H1 (cell line): ENCODE data around the gene KCNK7.
A peak's percentile ranks its signal among the peaks of the same experiment; 100 is the strongest.

Experiments used
- CREB1 ChIP-seq: IDR thresholded peaks from 2 replicates; pipeline ENCODE4 v1.6.1; 2012; ENCODE audit warnings: inconsistent platforms
- EGR1 ChIP-seq: IDR thresholded peaks from 2 replicates; pipeline ENCODE4 v1.6.1; 2011; ENCODE audit warnings: low read depth, low read length, borderline replicate concordance
- EP300 ChIP-seq, 2 experiments: IDR thresholded peaks; 1 replicate in 1 of 2; 2 replicates in 1 of 2; pipeline ENCODE4 v1.6.1; 2011 to 2012; ENCODE audit warnings: low read depth in 2 of 2, low read length in 2 of 2, mild to moderate bottlenecking in 2 of 2, borderline replicate concordance in 1 of 2, inconsistent platforms in 1 of 2, moderate library complexity in 1 of 2
- EZH2 ChIP-seq: fragments of 200-600 bp; sonication (generic); IDR thresholded peaks from 2 replicates; pipeline ENCODE4 v1.7.1; 2012; ENCODE audit warnings: low read depth, mild to moderate bottlenecking, moderate library complexity, low read length, inconsistent platforms; ENCODE audit not compliant: severe bottlenecking
- JUN ChIP-seq: IDR thresholded peaks from 2 replicates; pipeline ENCODE4 v1.6.1; 2011; ENCODE audit warnings: low read depth, mild to moderate bottlenecking, improper control_type of control experiment, low read length
- MAFK ChIP-seq: IDR thresholded peaks from 2 replicates; pipeline ENCODE4 v1.6.1; 2012; ENCODE audit warnings: low read depth, mild to moderate bottlenecking, improper control_type of control experiment, low read length
- POLR2A ChIP-seq, 2 experiments: IDR thresholded peaks; 1 replicate in 1 of 2; 2 replicates in 1 of 2; pipeline ENCODE4 v1.6.1; 2011; ENCODE audit warnings: low read depth in 2 of 2, low read length in 2 of 2, mild to moderate bottlenecking in 2 of 2; ENCODE audit errors: control extremely low read depth in 1 of 2
- POLR2AphosphoS5 ChIP-seq: IDR thresholded peaks from 2 replicates; pipeline ENCODE4 v1.6.1; 2011; ENCODE audit warnings: low read depth, low read length
- RAD21 ChIP-seq, 2 experiments: IDR thresholded peaks in 1 of 2; conservative IDR thresholded peaks in 1 of 2; 2 replicates each; pipeline ENCODE4 v1.6.1; 2011; ENCODE audit warnings: low read depth in 2 of 2, low read length in 2 of 2, improper control_type of control experiment in 1 of 2, inconsistent platforms in 1 of 2, mild to moderate bottlenecking in 1 of 2, moderate library complexity in 1 of 2
- SIN3A ChIP-seq, 2 experiments: IDR thresholded peaks in 1 of 2; conservative IDR thresholded peaks in 1 of 2; 2 replicates each; pipeline ENCODE4 v1.6.1; 2011 to 2012; ENCODE audit warnings: low read length in 2 of 2, improper control_type of control experiment in 1 of 2, low read depth in 1 of 2, mild to moderate bottlenecking in 1 of 2
- SIX5 ChIP-seq: IDR thresholded peaks from 2 replicates; pipeline ENCODE4 v1.6.1; 2011; ENCODE audit warnings: mild to moderate bottlenecking, low read depth, low read length
- TAF1 ChIP-seq: IDR thresholded peaks from 2 replicates; pipeline ENCODE4 v1.6.1; 2011; ENCODE audit warnings: mild to moderate bottlenecking, low read depth, low read length
- ZNF274 ChIP-seq: IDR thresholded peaks from 2 replicates; pipeline ENCODE4 v1.7.0; 2012; ENCODE audit warnings: low read length, borderline replicate concordance; ENCODE audit errors: extremely low read depth
- TF ChIP-seq, protein P1 (sequence below), 3 experiments: IDR thresholded peaks; 1 replicate in 2 of 3; 2 replicates in 1 of 3; pipeline versions ENCODE4 v1.5.1 to v1.6.1; 2011; ENCODE audit warnings: low read length in 3 of 3, mild to moderate bottlenecking in 3 of 3, inconsistent platforms in 2 of 3, low read depth in 1 of 3, moderate library complexity in 1 of 3; ENCODE audit not compliant: insufficient read depth in 1 of 3; ENCODE audit errors: control extremely low read depth in 1 of 3

DNA sequence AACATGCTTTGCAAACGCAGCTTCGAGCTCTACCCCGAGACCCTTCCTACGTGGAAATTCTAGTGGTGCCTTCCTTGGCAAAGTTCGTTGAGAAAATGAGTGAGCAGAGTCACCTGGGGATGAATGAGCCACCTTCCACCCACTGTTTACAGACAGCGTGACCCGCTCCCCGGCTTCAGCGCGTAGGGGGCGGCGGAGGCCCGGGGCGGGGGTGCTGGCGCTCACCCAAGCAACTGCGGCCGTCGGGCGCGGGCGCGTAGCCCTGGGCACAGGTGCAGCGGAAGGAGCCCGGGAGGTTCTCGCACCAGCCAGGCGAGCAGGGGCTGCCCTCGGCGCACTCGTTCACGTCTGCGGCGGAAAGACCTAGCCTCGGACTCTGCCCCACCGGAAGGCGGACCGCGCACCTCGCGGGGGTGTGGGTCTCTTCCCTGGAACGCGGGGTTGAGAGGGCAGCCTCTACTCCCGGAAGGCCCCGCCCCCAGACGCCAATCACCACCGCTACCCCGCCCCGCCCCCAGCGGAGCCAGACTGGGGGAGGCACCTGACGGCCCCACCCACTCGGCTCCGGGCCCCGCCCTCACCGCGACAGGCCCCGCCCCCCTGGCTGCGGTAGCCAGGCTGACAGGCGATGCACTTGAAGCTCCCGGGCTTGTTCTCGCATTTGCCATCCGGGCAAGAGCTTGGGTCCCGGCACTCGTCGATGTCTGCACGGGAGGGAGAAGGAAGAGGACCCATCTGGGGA, 49.2 kb downstream of the KCNK7 start:
- TF ChIP-seq EZH2 = no peak
- no peak; a peak in 1 of 4 replicates for TF ChIP-seq SIN3A (conservative IDR thresholded peaks at IDR 0.05 in 1 of 2, IDR thresholded peaks at IDR 0.05 in 1 of 2; ENCODE audit: low read depth in 1 of 2, low read length in 2 of 2)
- TF ChIP-seq POLR2A (IDR thresholded peaks at IDR 0.05; ENCODE audit: control extremely low read depth in 1 of 2, low read depth in 2 of 2, low read length in 2 of 2) = no peak
- TF ChIP-seq POLR2AphosphoS5 = no peak
- TF ChIP-seq TAF1 = 0 out of 2 replicates have a peak, but pooled peaks have one; percentile 34
- TF ChIP-seq EGR1 = no peak
- TF ChIP-seq, protein P1, sequence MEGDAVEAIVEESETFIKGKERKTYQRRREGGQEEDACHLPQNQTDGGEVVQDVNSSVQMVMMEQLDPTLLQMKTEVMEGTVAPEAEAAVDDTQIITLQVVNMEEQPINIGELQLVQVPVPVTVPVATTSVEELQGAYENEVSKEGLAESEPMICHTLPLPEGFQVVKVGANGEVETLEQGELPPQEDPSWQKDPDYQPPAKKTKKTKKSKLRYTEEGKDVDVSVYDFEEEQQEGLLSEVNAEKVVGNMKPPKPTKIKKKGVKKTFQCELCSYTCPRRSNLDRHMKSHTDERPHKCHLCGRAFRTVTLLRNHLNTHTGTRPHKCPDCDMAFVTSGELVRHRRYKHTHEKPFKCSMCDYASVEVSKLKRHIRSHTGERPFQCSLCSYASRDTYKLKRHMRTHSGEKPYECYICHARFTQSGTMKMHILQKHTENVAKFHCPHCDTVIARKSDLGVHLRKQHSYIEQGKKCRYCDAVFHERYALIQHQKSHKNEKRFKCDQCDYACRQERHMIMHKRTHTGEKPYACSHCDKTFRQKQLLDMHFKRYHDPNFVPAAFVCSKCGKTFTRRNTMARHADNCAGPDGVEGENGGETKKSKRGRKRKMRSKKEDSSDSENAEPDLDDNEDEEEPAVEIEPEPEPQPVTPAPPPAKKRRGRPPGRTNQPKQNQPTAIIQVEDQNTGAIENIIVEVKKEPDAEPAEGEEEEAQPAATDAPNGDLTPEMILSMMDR (IDR thresholded peaks at IDR 0.05; ENCODE audit: control extremely low read depth in 1 of 3, insufficient read depth in 1 of 3, low read depth in 1 of 3, low read length in 3 of 3) = no peak
- no peak for TF ChIP-seq ZNF274
- no peak for TF ChIP-seq RAD21 (IDR thresholded peaks at IDR 0.05 in 1 of 2, conservative IDR thresholded peaks at IDR 0.05 in 1 of 2; ENCODE audit: low read depth in 2 of 2, low read length in 2 of 2)
- no peak for TF ChIP-seq CREB1
- no peak for TF ChIP-seq EP300 (IDR thresholded peaks at IDR 0.05; ENCODE audit: borderline replicate concordance in 1 of 2, low read depth in 2 of 2, low read length in 2 of 2)
- no peak for TF ChIP-seq MAFK
- TF ChIP-seq JUN = no peak
- TF ChIP-seq SIX5 = no peak
